ENCODE results near the gene B4GALNT4.
"Not testable (repeated sequence)": the region's sequence is repeated elsewhere in the genome, so short reads cannot be mapped to it uniquely, and the experiment has no call there.

The B4GALNT4 gene

GRCh38 chr11:392102-392777, 22.9 kb downstream of the B4GALNT4 start:
- no peak for DNase-seq (ENCODE audit: low spot score)

- no peak for DNase-seq (ENCODE audit: low spot score)
Measured at GRCh38 chr11:393219-394033, 24.1 kb downstream of the B4GALNT4 start.

DNA sequence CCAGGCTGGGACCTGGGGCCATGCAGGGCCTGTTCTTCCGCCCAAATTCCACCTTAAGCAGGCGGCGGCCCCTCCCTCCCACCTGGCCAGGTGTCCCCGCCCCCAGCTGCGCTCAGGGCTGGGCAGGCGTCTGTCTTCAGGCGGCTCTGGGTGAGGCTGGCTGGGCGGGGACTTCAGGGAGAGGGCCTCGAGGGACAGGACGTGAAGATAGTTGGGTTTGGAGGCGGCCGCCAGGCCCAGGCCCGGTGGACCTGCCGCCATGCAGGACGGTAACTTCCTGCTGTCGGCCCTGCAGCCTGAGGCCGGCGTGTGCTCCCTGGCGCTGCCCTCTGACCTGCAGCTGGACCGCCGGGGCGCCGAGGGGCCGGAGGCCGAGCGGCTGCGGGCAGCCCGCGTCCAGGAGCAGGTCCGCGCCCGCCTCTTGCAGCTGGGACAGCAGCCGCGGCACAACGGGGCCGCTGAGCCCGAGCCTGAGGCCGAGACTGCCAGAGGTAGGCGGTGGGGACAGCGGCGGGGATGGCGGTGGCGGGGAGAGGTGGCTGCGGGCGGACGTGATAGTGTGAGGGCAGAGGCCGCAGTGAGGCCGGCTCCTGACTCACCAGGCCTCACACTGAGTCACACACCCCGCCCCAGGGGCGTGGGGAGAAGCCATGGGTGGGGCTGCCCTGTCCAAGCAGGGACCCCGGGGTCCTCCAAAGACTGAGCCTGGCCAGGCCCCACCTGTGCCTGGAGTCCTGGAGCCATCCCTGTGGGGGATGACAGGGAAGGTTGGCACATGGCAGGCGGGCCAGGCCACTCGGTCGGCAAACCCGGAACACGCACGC, 24.9 kb downstream of the B4GALNT4 start, which contains the start of gene PKP3:
Gene PKP3, plus strand, starts transcription at position 176 of the 824 bp plus-strand sequence. Its CDS starts 84 bp downstream, at position 260.
- no peak for DNase-seq (ENCODE audit: low spot score)

GRCh38 chr11:394858-395655, 25.8 kb downstream of the B4GALNT4 start:
- no peak for DNase-seq (ENCODE audit: low spot score)

DNA sequence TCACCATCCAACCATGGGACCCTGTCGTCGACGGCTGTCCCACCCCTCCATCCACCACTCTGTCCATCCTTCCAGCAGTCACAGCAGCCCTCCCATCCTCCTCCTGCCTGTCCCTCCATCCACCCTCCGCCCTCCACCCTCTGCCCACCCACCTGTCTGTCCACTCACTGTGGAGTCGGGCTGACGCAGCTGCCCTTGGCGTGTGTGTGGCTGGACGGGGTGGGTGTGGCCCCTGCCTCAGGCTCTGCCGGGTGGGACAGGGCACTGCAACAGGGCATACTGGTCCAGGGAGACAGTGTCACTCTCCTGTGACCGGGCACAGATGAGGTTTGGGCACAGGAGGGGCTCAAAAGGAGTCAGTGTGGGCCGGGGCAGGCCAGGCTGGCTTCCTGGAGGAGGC, 26.6 kb downstream of the B4GALNT4 start:
- no peak for DNase-seq (ENCODE audit: low spot score)

DNA sequence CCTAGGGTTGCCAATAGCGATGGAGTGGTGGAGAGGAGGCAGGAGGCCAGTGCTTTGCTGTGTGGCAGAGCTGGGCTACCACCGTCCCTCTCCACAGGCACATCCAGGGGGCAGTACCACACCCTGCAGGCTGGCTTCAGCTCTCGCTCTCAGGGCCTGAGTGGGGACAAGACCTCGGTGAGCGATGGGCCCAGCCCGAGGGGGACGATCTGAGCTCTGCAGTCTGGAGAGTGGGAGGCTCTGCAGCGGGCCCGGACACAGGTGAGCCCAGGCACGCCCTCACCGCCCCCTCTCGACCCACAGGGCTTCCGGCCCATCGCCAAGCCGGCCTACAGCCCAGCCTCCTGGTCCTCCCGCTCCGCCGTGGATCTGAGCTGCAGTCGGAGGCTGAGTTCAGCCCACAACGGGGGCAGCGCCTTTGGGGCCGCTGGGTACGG, 27.2 kb downstream of the B4GALNT4 start:
- DNase-seq (ENCODE audit: low spot score): no peak

DNA sequence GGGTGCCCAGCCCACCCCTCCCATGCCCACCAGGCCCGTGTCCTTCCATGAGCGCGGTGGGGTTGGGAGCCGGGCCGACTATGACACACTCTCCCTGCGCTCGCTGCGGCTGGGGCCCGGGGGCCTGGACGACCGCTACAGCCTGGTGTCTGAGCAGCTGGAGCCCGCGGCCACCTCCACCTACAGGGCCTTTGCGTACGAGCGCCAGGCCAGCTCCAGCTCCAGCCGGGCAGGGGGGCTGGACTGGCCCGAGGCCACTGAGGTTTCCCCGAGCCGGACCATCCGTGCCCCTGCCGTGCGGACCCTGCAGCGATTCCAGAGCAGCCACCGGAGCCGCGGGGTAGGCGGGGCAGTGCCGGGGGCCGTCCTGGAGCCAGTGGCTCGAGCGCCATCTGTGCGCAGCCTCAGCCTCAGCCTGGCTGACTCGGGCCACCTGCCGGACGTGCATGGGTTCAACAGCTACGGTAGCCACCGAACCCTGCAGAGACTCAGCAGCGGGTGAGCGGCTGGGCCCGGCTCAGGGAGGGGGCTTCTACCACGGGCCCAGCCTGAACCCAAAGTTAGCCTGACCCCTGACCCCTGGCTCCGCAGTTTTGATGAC, 27.7 kb downstream of the B4GALNT4 start:
- DNase-seq (ENCODE audit: low spot score): peak; percentile 53

DNA sequence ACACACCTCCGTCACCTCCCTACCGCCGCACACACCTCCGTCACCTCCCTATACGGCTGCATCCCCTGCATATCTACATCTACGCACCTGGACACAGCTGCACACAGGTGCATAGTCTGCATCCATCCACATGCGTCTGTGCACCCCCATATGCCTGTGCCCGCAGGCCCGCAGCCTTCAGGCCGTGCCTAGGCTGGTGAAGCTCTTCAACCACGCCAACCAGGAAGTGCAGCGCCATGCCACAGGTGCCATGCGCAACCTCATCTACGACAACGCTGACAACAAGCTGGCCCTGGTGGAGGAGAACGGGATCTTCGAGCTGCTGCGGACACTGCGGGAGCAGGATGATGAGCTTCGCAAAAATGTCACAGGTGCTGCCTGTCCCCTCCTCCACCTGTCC, 29.5 kb downstream of the B4GALNT4 start:
- DNase-seq (ENCODE audit: low spot score): no peak

DNA sequence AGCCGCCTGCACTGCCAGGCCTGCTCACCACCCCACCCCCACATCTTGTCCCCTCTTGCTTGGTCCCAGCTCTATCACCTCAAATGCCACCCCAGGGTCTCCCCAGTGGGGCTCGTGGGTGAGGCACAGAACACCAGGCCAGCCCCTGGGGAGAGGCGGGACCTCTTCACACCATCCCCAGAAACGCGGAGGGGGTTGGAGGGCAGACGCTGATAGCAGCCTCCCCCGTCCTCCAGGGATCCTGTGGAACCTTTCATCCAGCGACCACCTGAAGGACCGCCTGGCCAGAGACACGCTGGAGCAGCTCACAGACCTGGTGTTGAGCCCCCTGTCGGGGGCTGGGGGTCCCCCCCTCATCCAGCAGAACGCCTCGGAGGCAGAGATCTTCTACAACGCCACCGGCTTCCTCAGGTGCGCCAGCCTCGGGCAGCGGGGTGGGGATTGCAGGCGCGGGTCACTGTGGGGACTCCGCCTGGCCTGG, 30.5 kb downstream of the B4GALNT4 start:
- DNase-seq (ENCODE audit: low spot score): no peak

GRCh38 chr11:400241-400689, 31.0 kb downstream of the B4GALNT4 start:
- DNase-seq (ENCODE audit: low spot score): no peak

DNA sequence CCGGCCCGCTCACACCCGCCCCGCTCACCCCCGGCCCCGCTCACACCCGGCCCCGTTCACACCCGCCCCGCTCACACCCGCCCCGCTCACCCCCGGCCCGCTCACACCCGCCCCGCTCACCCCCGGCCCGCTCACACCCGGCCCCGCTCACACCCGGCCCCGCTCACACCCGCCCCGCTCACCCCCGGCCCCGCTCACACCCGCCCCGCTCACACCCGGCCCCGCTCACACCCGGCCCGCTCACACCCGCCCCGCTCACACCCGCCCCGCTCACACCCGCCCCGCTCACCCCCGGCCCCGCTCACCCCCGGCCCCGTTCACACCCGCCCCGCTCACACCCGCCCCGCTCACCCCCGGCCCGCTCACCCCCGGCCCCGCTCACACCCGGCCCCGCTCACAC, 31.9 kb downstream of the B4GALNT4 start:
- not testable (repeated sequence) for DNase-seq (ENCODE audit: low spot score)

- no peak for DNase-seq (ENCODE audit: low spot score)
Measured at GRCh38 chr11:403021-403760, 33.9 kb downstream of the B4GALNT4 start.

DNA sequence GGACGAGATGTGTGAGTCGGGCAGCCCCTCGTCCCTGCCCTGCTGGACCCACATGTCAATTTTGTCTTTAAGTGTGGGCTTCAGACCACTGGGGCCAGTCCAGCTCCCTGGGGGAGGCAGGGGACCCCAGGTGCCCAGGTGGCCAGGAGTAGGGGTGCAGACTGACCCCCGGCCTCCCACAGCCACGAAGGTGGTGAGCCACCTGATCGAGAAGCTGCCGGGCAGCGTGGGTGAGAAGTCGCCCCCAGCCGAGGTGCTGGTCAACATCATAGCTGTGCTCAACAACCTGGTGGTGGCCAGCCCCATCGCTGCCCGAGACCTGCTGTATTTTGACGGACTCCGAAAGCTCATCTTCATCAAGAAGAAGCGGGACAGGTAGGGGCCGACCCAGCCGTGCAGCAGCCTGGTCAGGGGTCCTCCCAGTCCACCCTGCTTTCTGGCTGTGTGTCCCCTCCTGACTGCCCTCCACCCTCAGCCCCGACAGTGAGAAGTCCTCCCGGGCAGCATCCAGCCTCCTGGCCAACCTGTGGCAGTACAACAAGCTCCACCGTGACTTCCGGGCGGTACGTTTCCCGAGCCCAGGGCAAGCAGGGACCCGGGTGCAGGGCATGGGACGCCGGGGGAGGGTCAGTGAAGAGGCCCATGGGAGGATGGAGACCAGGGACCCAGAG, 34.6 kb downstream of the B4GALNT4 start:
- no peak for DNase-seq (ENCODE audit: low spot score)

GRCh38 chr11:404551-405264, 35.4 kb downstream of the B4GALNT4 start:
- DNase-seq (ENCODE audit: low spot score): no peak

- peak; percentile 56 for DNase-seq (ENCODE audit: low spot score)
Measured at GRCh38 chr11:405323-405953, 36.1 kb downstream of the B4GALNT4 start.

GRCh38 chr11:405954-406795, 36.9 kb downstream of the B4GALNT4 start:
- DNase-seq (ENCODE audit: low spot score): no peak

Data from Ammon's horn (tissue), 1 donor.